ENCODE data around the gene SH3GLB1. TPM values are rescaled to one million over a fixed set of nuclear protein-coding genes. Genes with fewer than 3 reads are reported as not detected.

Gene SH3GLB1
- total RNA-seq, 1 experiment from 2014 or later: 108 TPM

- H3K27ac Mint-ChIP-seq (ENCODE audit: low read depth, unreplicated experiment): no peak overlapping the region
- no peak overlapping the region for H3K4me3 Mint-ChIP-seq (ENCODE audit: unreplicated experiment)
- intact Hi-C loops (cut with micrococcal nuclease): no loop called here
These were observed 53.1 kb downstream of the SH3GLB1 start for GRCh38 chr1:86757272-86757984.

GRCh38 chr1:86758570-86758969 is 54.2 kb downstream of the SH3GLB1 start:
- H3K4me1 Mint-ChIP-seq (ENCODE audit: insufficient read depth, unreplicated experiment): no peaks in the 10 kb centered on the region
- no peak for TF ChIP-seq CTCF (IDR thresholded peaks at IDR 0.05; ENCODE audit: unreplicated experiment)
- ChIA-PET CTCF (interaction anchor here (0.6 to 1.3 kb wide), 4 partner anchors 9 to 39 kb away, joined by 3 to 4 read pairs (median 3); no protein-coding TSS in a partner anchor), POLR2A (no interaction called here)
- no peak overlapping the region for H3K27ac Mint-ChIP-seq (ENCODE audit: low read depth, unreplicated experiment)
- DNase-seq (ENCODE audit: unreplicated experiment): peak; percentile 24
- no peaks in the 10 kb centered on the region for H3K36me3 Mint-ChIP-seq (ENCODE audit: insufficient read depth, unreplicated experiment)
- H3K27me3 Mint-ChIP-seq (ENCODE audit: insufficient read depth, unreplicated experiment): no peaks in the 10 kb centered on the region
- H3K9me3 Mint-ChIP-seq (ENCODE audit: unreplicated experiment): no peaks in the 10 kb centered on the region
- intact Hi-C loops (cut with micrococcal nuclease): no loop called here
- H3K4me3 Mint-ChIP-seq (ENCODE audit: unreplicated experiment): no peak overlapping the region
- BruUV-seq (replicated peaks): no TSS peak

More at GRCh38 chr1:86757272-86757984, 53.1 kb downstream of the SH3GLB1 start:
- H3K9me3 Mint-ChIP-seq (ENCODE audit: unreplicated experiment): no peaks in the 10 kb centered on the region
- H3K27me3 Mint-ChIP-seq (ENCODE audit: insufficient read depth, unreplicated experiment): no peaks in the 10 kb centered on the region
- TF ChIP-seq CTCF (IDR thresholded peaks at IDR 0.05; ENCODE audit: unreplicated experiment): no peak
- POLR2A ChIA-PET: interaction anchor here (0.8 kb wide), 1 partner anchor 53 kb away, joined by 3 read pairs; the partner anchor contains the start of gene SH3GLB1
- H3K4me1 Mint-ChIP-seq (ENCODE audit: insufficient read depth, unreplicated experiment): no peaks in the 10 kb centered on the region
- CTCF ChIA-PET: interaction anchor here (0.6 to 1.3 kb wide), 2 partner anchors 8 to 40 kb away, joined by 3 read pairs; no protein-coding TSS in a partner anchor
- BruUV-seq (replicated peaks): no TSS peak
- DNase-seq (ENCODE audit: unreplicated experiment): no peak
- H3K36me3 Mint-ChIP-seq (ENCODE audit: insufficient read depth, unreplicated experiment): no peaks in the 10 kb centered on the region

GRCh38 chr1:86760199-86760598 is 55.8 kb downstream of the SH3GLB1 start:
- Mint-ChIP-seq H3K27ac (ENCODE audit: low read depth, unreplicated experiment) (no peak overlapping the region), H3K27me3 (ENCODE audit: insufficient read depth, unreplicated experiment) (no peaks in the 10 kb centered on the region), H3K9me3 (ENCODE audit: unreplicated experiment) (no peaks in the 10 kb centered on the region), H3K4me1 (ENCODE audit: insufficient read depth, unreplicated experiment) (no peaks in the 10 kb centered on the region), H3K36me3 (ENCODE audit: insufficient read depth, unreplicated experiment) (no peaks in the 10 kb centered on the region), H3K4me3 (ENCODE audit: unreplicated experiment) (no peak overlapping the region)
- ChIA-PET CTCF (no interaction called here), POLR2A (no interaction called here)
- TF ChIP-seq CTCF (IDR thresholded peaks at IDR 0.05; ENCODE audit: unreplicated experiment): no peak
- intact Hi-C loops (cut with micrococcal nuclease): no loop called here
- DNase-seq (ENCODE audit: unreplicated experiment): no peak
- BruUV-seq (replicated peaks): no TSS peak

- DNase-seq (ENCODE audit: unreplicated experiment): no peak
- ChIA-PET POLR2A (no interaction called here), CTCF (no interaction called here)
- TF ChIP-seq CTCF (IDR thresholded peaks at IDR 0.05; ENCODE audit: unreplicated experiment): no peak
- Mint-ChIP-seq H3K4me3 (ENCODE audit: unreplicated experiment) (no peak overlapping the region), H3K36me3 (ENCODE audit: insufficient read depth, unreplicated experiment) (no peaks in the 10 kb centered on the region), H3K27ac (ENCODE audit: low read depth, unreplicated experiment) (no peak overlapping the region), H3K27me3 (ENCODE audit: insufficient read depth, unreplicated experiment) (no peaks in the 10 kb centered on the region), H3K9me3 (ENCODE audit: unreplicated experiment) (no peaks in the 10 kb centered on the region), H3K4me1 (ENCODE audit: insufficient read depth, unreplicated experiment) (no peaks in the 10 kb centered on the region)
- intact Hi-C loops (cut with micrococcal nuclease): no loop called here
- BruUV-seq (replicated peaks): no TSS peak
These were observed 58.0 kb downstream of the SH3GLB1 start for GRCh38 chr1:86762336-86762735.

All from MCF 10A (cell line).